GM18951 (cell line): ENCODE results near the gene DCTD.

Source experiments
- POLR2A ChIP-seq: IDR thresholded peaks from 4 replicates; pipeline ENCODE4 v1.6.1; 2011; ENCODE audit warnings: mild to moderate bottlenecking; ENCODE audit not compliant: insufficient read length, insufficient read depth; ENCODE audit errors: extremely low read depth
- in situ Hi-C: fragments of 300-500 bp; cut with MboI; formaldehyde crosslinking; loops from one replicate; pipeline ENCODE4 v1.12.0; 2022; ENCODE audit warnings: low sequenced_read_pairs, mixed read lengths, inconsistent platforms; ENCODE audit not compliant: unreplicated experiment

DCTD gene

GRCh38 chr4:182847576-182848450, 69.4 kb downstream of the DCTD start:
- in situ Hi-C loops, result no loop called here
- no peak for TF ChIP-seq POLR2A

GRCh38 chr4:182846036-182846435, 71.2 kb downstream of the DCTD start:
- no peak for TF ChIP-seq POLR2A
- in situ Hi-C loops, result no loop called here

GRCh38 chr4:182845618-182846017, 71.6 kb downstream of the DCTD start:
- in situ Hi-C loops, result no loop called here
- no peak for TF ChIP-seq POLR2A

GRCh38 chr4:182843808-182844325, 73.3 kb downstream of the DCTD start:
- TF ChIP-seq POLR2A, result no peak
- in situ Hi-C loops, result no loop called here

- in situ Hi-C loops, result no loop called here
- no peak for TF ChIP-seq POLR2A
Observed at GRCh38 chr4:182842759-182843390, 74.3 kb downstream of the DCTD start.

- in situ Hi-C loops, result no loop called here
- TF ChIP-seq POLR2A, result no peak
Observed at GRCh38 chr4:182842104-182842600, 75.0 kb downstream of the DCTD start.

- in situ Hi-C loops, result no loop called here
- TF ChIP-seq POLR2A, result no peak
Observed at GRCh38 chr4:182840108-182840507, 77.1 kb downstream of the DCTD start.
